Upper lobe of right lung (tissue), 1 donor: Measurements from ENCODE around the gene SLC35E4. TPM values are rescaled to one million over a fixed set of nuclear protein-coding genes. Genes with fewer than 3 reads are reported as not detected.

ENCODE experiments used
- ATAC-seq: fragments of 200-7000 bp; cut with Tn5 transposase; one replicate; pipeline ENCODE4 v1.9.1; 2020; ENCODE audit warnings: mild to moderate bottlenecking, moderate library complexity
- DNase-seq: peaks from one replicate; pipeline ENCODE4 v3.0.0-alpha.2; 2020
- H3K27ac ChIP-seq: fragments of 200-600 bp; one replicate; pipeline ENCODE4 v1.8.0; 2022
- H3K27me3 ChIP-seq: fragments of 200-600 bp; one replicate; pipeline ENCODE4 v1.8.0; 2022; ENCODE audit warnings: mild to moderate bottlenecking
- H3K36me3 ChIP-seq: fragments of 200-600 bp; one replicate; pipeline ENCODE4 v1.8.0; 2022
- H3K4me1 ChIP-seq: fragments of 200-600 bp; one replicate; pipeline ENCODE4 v1.8.0; 2022
- H3K4me3 ChIP-seq: fragments of 200-600 bp; one replicate; pipeline ENCODE4 v1.8.0; 2022; ENCODE audit warnings: mild to moderate bottlenecking
- H3K9me3 ChIP-seq: fragments of 200-600 bp; one replicate; pipeline ENCODE4 v1.8.0; 2022
- CTCF ChIP-seq: fragments of 200-600 bp; IDR thresholded peaks from one replicate; pipeline ENCODE4 v1.8.0; 2022; ENCODE audit warnings: antibody characterized with exemption
- intact Hi-C: fragments of 100-400 bp; cut with DNase I; formaldehyde crosslinking; loops from one replicate; pipeline ENCODE4 v1.11.0; 2022
- total RNA-seq: library from RNA; stranded (reverse); fragmentation: NEBNext Ultra II Directional; extraction: Animal tissue kit (Norgen Biotek cat#: 25700); gene quantifications from one replicate; pipeline ENCODE4 v1.2.1, GENCODE V29; 2021
- donor health status: DM: no; HTN: yes; CAD: no; lungs with severe emphysema.

Gene SLC35E4
- total RNA-seq, 1 donor from 2014 or later = 2.9 TPM

GRCh38 chr22:30607939-30608338 is 27.6 kb upstream of the SLC35E4 start:
- H3K36me3 ChIP-seq = peaks cover 7% of the 10 kb centered on the region
- intact Hi-C loops = no loop called here
- H3K4me3 ChIP-seq = peak overlapping the region; percentile 75
- no peak overlapping the region for H3K27ac ChIP-seq
- no peaks in the 10 kb centered on the region for H3K9me3 ChIP-seq
- H3K27me3 ChIP-seq = no peaks in the 10 kb centered on the region
- peaks cover 37% of the 10 kb centered on the region for H3K4me1 ChIP-seq
- DNase-seq = no peak
- no peak for ATAC-seq
- TF ChIP-seq CTCF = no peak

- DNase-seq (no peak), ATAC-seq (peak; percentile 58)
- no peaks in the 10 kb centered on the region for H3K27me3 ChIP-seq
- no peaks in the 10 kb centered on the region for H3K9me3 ChIP-seq
- peak overlapping the region; percentile 51 for H3K27ac ChIP-seq
- TF ChIP-seq CTCF = no peak
- intact Hi-C loops = no loop called here
- no peak overlapping the region for H3K4me3 ChIP-seq
- H3K4me1 ChIP-seq = peaks cover 37% of the 10 kb centered on the region
- peaks cover 7% of the 10 kb centered on the region for H3K36me3 ChIP-seq
Observed at GRCh38 chr22:30609260-30610185, 26.1 kb upstream of the SLC35E4 start.

DNA sequence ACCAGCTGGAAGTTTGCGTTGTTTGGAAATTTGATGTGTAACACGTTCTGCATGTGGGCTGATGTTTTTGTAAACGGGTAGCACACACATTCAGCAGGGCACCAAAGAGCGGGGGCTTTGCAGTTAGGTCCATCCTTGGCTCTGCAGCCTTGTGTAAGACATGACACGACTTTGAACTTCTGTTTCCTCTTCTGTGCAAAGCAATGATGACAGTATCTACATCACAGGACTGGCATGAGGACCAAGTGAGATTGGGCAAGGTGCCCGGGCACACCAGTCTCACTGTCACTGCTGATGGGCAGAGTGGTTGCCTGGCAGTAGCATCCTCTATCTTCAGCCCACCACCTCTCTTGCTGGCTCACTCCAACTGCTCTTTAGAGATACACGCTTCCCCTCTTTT is 25.3 kb upstream of the SLC35E4 start:
- Histone ChIP-seq H3K4me3 (no peak overlapping the region), H3K9me3 (no peaks in the 10 kb centered on the region), H3K4me1 (peaks cover 37% of the 10 kb centered on the region), H3K27me3 (no peaks in the 10 kb centered on the region), H3K27ac (no peak overlapping the region), H3K36me3 (peaks cover 7% of the 10 kb centered on the region)
- intact Hi-C loops = no loop called here
- TF ChIP-seq CTCF = no peak
- peak; percentile 78 for DNase-seq
- ATAC-seq = peak; percentile 52

DNA sequence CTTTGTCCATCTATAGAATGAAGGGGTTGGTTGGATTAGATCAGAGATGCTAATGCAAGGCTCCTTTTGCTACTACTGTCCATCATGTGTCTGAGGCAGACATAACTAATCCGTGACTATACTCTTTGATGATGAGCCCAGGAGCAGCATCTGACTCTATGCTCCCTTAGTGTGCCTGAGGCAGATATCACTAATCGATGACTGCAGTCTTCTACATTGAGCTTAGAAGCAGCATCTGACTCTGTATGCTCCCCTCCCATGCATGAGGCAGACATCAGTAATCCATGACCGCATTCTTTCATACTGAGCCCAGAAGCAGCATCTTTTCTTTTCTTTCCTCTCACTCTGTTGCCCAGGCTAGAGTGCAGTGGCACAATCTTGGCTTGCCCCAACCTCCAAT is 24.4 kb upstream of the SLC35E4 start:
- Histone ChIP-seq H3K27ac (no peak overlapping the region), H3K9me3 (no peaks in the 10 kb centered on the region), H3K4me3 (no peak overlapping the region), H3K27me3 (no peaks in the 10 kb centered on the region), H3K4me1 (peaks cover 30% of the 10 kb centered on the region), H3K36me3 (peaks cover 7% of the 10 kb centered on the region)
- DNase-seq = no peak
- intact Hi-C loops = no loop called here
- no peak for TF ChIP-seq CTCF
- no peak for ATAC-seq

DNA sequence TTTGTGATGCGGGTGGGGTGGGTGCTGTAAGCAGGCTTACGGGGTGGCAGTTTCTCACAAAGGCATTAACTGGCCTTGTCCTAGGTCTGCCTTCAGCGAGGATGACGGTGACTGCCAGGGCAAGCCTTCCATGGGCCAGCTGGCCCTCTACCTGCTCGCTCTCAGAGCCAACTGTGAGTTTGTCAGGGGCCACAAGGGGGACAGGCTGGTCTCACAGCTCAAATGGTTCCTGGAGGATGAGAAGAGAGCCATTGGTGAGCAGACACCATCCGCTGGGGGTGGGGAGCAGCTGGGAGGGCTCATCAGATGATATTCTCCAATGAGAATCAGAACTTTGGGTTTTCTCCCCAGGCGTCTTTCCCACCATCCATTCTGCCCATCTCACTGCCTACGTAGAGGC is 22.8 kb upstream of the SLC35E4 start:
- H3K36me3 ChIP-seq = peaks cover 7% of the 10 kb centered on the region
- no peak for TF ChIP-seq CTCF
- H3K27me3 ChIP-seq = no peaks in the 10 kb centered on the region
- no peak overlapping the region for H3K27ac ChIP-seq
- no peak for ATAC-seq
- H3K4me3 ChIP-seq = no peak overlapping the region
- intact Hi-C loops = no loop called here
- no peaks in the 10 kb centered on the region for H3K9me3 ChIP-seq
- peaks cover 21% of the 10 kb centered on the region for H3K4me1 ChIP-seq
- no peak for DNase-seq
